Measurements from ENCODE around the gene DAB2IP.

Gene DAB2IP

DNA sequence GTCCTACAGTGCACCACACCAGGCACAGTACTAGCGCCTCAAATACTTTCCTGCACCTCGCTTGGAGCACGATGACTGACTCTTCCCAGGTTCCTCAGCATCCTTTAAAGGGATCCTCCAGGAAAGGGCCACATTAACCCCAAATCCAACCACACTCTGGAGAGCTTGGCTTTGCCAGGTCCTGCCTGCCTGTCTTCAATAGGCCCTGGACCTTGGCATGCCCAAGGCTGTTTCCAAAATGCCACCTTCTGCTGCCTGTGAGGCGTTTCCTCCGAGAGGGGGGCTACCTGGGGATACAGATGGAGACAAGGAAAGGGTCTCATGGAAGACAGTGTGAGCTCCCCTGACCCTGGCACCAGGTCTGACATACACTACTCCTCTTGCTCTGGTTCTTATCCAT, 169.9 kb downstream of the DAB2IP start:
- no peak for DNase-seq

DNA sequence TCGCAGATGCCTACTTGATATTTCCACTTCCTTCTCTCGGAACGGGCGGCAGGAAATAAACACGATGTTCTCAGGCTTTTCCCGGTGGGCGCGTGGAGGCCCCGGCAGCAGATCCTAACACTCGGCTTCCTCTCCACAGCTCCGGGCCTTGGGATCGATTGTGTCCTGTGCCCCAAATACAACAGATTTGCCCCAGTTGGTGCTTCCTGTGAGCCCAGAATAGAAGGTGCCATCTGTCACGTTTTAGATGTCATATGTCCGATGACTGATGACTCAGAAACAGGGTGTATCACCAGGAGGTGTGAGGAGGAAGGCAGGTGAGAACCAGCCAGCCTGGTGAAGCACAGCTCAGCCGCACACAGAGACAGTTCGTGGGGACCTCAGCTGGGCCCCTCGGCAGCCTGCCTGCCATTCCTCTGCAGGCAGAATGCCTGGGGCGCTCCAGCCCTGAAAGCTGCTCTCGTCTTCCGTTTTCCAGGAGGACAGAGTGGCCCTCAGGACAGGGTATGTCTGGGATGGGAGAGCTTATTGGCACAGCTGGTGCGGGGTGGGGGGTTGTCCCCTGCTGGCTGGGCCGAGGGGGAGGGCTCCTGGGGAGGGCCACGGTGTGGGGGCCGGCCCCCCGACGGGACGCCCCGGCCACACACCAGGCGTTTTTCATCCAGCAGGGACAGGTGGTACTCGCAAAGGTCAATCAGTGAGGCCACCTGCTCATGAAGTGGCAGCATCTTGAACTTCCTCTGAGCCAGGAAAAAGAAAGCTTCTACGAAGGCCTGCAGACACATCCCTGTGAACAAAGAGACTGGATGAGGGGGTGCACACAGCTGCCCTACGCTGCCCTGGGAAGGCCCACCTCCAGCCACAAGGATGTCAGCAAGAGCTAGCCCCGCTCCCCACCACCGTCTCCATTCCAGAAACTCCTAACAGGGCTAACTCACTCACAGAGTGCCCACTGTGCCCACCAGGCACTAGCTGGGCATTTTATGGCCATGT, 171.0 kb downstream of the DAB2IP start:
- DNase-seq = peak; percentile 19

DNA sequence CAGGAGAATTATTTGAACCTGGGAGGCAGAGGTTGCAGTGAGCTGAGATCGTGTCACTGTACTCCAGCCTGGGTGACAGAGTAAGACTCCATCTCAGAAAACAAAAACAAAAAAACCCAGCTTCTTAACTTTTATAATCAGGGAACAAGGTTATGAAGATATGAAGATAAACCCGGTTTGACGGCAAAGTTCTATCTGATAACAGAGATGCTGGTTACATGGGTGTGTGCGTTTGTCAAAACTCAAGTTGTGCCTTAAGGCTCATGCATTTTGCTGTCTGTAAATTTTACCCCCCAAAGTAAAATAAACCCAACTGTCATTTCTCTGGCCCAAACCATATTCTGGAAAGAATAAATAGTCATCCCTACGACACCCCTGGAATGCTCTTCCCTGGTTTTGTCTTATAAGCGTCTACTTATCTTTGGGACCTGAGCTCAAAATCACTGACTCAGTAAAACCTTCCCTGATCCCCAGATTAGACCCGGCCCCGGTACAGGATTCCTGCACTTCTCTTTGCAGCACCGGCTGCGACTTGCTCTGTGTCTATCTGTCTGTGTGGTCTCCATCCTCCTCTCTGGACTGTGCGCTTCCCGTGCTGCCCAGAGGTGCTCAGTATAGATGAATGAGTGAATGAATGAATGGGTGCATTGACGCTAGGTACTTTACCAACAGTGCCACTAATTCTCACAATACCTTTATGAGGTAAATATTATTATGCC, 172.2 kb downstream of the DAB2IP start:
- no peak for DNase-seq

DNA sequence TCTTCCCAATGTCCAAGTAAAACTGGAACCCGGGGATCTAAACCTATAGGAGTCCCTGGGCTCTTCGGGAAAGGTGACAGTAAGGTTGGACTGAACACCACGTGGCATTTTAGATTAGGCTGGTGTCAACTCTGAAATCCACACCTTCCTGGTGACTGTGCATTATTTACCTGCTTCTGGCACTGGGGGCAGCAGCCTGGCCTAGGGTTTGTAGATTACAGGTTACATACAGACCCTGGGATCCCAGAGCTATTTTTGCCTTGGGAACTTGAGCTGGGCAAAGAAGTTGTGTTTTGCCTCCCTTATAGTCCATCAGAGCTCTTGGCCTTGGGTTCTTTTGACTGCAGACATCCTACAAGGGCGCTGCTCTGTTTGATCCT, 173.2 kb downstream of the DAB2IP start:
- peak; percentile 7 for DNase-seq

DNA sequence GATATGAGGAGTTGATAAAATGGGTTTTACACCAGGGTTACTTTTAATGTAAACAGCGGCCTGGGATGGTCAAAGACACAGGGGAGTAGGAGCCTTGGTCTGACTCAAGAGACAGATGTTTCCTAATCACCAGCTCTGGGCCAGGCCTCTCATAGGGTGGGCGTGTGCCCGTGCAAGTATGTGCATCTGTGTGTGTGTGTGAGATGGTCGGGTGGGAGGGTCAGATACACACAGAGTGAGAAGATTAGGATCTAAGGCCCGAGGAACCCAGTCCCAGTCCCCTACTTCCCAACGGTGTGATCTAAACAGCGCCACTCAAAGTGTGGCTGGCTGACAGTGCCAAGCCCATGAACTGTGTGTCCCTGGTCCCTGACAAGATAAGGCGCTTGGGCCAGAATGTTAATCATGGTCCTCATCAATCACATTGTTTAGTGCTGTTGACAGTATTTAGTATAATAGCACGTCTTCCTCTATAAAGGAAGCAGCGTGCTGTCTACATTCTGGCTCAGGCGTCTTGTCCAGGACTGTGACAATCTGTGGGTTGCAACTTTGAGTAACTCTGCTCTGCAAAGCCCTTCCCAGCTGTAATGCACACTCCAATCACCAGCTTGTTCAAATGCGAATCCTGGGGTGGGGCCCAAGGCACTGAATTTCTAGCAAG, 173.7 kb downstream of the DAB2IP start:
- peak; percentile 17 for DNase-seq

DNA sequence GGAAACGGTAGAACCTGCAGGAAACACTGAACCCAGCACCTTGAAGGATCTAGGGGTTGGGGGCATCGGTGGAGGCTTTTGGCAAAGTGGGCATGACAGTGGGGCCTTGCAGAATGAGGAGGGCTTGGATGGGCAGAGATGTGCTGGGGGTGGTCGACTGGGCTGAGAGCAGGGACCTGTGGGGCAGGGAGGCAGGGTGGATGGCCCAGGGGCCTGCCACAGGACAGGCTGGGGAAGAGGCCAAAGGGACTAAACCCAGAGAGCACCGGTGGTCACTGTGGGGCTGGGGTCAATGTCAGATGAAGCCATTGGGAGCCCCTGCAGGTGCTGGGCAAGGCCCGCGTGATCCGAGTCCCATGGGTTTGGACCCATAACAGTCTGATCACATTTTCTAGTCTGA, 175.3 kb downstream of the DAB2IP start:
- peak; percentile 11 for DNase-seq

DNA sequence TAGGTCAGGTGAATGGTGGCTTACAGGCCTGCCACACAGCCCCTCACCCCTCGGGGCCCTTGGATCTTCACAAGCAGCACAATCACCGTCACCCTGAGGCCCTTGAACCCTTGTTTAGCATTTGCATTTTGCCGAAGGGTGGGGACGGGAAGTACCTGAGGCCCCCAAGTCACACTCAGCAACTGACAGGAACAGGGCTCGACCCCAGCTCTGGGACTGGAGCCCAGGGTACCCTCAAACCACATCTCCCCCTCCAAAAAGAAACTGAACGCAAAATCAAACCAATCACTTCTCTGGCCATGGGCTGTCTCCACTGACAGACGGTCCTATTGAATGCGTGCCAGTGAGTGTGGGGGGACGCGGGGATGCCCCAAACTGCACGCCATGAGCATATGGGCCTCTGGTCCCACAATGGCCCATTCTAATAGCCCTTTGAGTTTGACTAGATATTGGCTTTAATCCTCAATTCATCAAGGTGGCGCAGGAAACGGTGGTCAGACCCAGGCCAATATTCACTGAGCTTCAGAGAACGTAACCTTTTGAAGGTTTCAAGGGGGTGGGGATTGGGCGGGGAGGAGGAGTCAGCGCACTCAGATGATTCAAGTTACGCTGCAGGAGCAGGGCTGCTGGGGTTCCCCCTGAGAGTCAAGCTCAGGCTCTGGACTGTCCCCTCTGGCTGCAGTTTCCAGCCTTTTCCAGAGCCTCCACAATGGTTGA, 176.0 kb downstream of the DAB2IP start:
- DNase-seq = peak; percentile 11

DNA sequence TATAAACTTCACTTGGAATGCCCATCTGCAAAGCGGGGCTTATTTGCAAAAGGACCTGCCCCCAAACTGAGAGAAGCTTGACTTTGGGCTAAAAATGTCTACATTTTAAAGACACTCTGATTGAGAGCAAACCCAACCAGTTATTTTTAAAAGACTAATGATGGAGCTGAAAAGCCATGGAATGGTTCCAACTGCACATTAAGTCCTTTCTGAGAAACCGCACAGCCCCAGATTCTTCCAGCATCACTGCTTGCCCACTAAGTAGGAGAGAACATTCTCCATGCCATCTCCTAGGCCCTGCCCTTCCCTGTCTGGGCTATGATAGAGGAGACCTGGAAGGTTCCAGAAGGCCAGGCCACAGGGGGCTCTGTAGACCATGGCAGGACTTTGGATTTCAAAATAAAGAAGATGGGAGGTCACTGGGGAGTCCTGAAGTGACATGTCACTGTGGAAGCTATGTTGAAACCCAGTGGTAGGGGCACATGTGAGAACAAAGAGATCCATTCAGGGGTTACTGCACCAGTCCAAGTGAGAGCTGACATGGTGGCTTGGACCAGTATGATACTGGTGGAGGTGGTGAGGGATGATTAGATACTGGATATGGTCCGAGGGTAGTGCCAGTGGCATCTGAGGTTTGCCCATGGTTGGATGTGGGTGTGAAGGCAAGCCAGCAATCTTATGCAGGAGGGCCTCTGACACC, 179.2 kb downstream of the DAB2IP start:
- DNase-seq = no peak

DNA sequence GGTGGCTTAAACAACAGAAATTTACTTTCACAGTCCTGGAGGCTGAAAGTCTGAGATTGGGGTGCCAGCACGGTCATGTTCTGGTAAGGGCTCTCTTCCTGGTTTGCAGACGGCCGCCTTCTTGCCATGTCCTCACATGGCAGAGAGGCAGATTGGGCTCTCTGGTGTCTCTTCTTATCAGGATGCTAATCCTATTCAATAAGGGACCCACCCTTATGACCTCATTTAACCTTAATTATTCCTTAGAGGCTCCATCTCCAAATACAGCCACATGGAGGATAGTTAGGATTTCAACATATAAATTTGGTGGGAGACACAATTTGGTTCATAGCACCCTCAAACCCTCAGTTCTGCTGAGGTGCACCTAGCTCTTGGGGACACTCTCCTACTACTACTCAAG, 180.4 kb downstream of the DAB2IP start:
- DNase-seq = no peak

DNA sequence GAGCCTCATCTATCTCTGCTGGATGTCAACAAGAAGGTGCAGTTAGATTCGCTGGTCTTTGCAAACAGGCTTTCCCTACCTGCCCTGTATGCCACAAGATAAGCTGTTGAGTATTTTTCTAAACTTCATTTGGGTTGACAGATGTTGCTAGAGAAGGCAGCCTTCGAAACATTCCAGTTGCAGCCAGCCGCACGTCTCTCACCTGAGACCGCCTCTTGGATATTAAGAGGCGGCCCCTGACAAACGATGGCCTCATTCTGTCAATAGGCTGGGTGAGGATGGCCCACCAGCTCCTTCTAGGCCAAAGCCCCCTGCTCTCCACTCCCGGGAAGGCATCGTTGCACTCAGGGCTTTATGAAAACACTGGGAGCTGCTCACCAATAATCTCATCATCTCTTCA, 181.6 kb downstream of the DAB2IP start:
- DNase-seq = no peak
